ENCODE results near the gene MIR17HG. TPM values are rescaled to one million over a fixed set of nuclear protein-coding genes. Genes with fewer than 3 reads are reported as not detected.
A peak's percentile ranks its signal among the peaks of the same experiment; 100 is the strongest.

MIR17HG gene
- total RNA-seq, 1 experiment from 2014 or later = 9.1 TPM

GRCh38 chr13:91358387-91358782 is 10.9 kb downstream of the MIR17HG start:
- in situ Hi-C loops (cut with HindIII; ENCODE audit: low pct_unique_long_range_greater_than_20kb, low sequenced_read_pairs) = no loop called here
- no peak for DNase-seq (ENCODE audit: low read depth, low spot score)

- DNase-seq (ENCODE audit: low read depth, low spot score) = no peak
- in situ Hi-C loops (cut with HindIII; ENCODE audit: low pct_unique_long_range_greater_than_20kb, low sequenced_read_pairs) = no loop called here
These were observed 11.6 kb downstream of the MIR17HG start for GRCh38 chr13:91359111-91359510.

DNA sequence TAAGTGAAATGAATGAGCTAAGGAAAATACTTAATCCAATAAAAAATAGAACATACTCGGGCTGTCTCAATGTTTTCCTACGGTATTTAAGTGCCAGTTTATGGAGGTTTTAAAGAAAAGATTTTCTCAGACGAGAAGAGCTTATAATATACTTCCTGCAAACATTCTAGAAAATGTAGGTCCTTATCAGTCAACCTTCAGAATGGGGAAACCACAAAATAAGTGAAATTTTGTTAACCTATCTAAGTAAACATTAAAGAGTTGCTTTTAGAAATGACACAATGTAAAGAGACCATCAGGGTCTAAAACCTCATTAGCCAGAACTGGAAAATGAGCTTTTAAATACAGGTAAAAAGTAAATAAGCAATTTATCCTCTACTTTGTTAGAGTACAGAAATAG is 12.1 kb downstream of the MIR17HG start:
- DNase-seq (ENCODE audit: low read depth, low spot score) = no peak
- in situ Hi-C loops (cut with HindIII; ENCODE audit: low pct_unique_long_range_greater_than_20kb, low sequenced_read_pairs) = no loop called here

GRCh38 chr13:91360246-91360751 is 12.8 kb downstream of the MIR17HG start:
- in situ Hi-C loops (cut with HindIII; ENCODE audit: low pct_unique_long_range_greater_than_20kb, low sequenced_read_pairs) = no loop called here
- DNase-seq (ENCODE audit: low read depth, low spot score) = no peak

- DNase-seq (ENCODE audit: low read depth, low spot score) = no peak
- in situ Hi-C loops (cut with HindIII; ENCODE audit: low pct_unique_long_range_greater_than_20kb, low sequenced_read_pairs) = no loop called here
These were observed 14.3 kb downstream of the MIR17HG start for GRCh38 chr13:91361755-91362271.

- no peak for DNase-seq (ENCODE audit: low read depth, low spot score)
- in situ Hi-C loops (cut with HindIII; ENCODE audit: low pct_unique_long_range_greater_than_20kb, low sequenced_read_pairs) = no loop called here
These were observed 15.4 kb downstream of the MIR17HG start for GRCh38 chr13:91362908-91363307.

- no peak for DNase-seq (ENCODE audit: low read depth, low spot score)
- in situ Hi-C loops (cut with HindIII; ENCODE audit: low pct_unique_long_range_greater_than_20kb, low sequenced_read_pairs) = no loop called here
These were observed 20.6 kb downstream of the MIR17HG start for GRCh38 chr13:91368101-91368500.

DNA sequence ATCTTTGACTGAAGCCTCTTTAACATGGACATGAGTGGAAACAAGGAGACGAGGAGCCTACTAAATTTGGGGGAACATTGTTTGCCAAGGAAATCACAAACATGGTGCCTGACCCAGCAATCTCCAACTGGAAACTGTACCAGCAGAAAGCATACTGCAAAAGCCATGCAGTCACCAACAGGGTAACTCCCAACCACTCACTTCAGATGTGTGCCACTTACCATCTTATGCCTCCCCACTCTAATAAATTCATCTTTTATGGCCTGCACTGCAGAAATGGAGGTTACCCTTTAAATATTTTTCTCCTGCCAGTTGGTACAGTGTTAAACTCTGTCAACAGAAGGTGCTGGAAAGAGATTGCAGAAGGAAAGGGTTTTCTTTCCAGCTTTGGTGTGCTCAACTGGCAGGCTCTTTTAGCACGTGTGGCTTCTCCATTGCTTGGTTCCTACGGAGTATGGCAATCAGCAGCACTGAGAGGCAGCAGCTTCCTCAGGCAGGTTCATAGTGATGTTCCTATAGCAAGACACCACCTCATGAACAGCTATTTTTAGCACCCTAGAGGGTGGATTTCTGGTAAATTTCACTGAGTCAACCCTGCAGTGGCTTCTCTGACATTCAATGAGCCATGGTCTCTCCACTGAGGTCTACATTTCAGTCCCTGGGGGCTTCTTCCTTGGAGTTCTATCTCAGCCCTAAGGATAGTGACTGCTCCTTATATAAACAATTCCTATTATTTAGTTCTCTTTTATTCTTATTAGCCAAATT is 21.4 kb downstream of the MIR17HG start:
- no peak for DNase-seq (ENCODE audit: low read depth, low spot score)
- in situ Hi-C loops (cut with HindIII; ENCODE audit: low pct_unique_long_range_greater_than_20kb, low sequenced_read_pairs) = no loop called here

DNA sequence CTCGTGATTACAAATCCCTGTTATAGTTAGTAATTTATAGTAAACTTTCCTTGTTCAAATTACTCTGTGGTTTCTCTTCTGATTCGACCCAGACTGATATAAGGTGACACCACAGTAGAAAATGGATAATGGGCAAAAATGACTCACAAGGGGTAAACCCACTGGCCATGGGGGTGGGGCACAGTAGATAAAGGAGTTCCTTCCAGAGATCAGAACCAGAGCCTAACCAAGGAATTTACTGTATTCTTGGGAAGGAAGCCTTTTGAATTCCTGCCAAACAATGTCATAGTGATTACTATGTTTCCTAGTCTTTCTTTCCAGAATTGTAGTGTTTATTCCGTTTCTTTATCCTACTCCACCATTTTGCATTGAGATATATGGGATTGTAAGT is 21.9 kb downstream of the MIR17HG start:
- DNase-seq (ENCODE audit: low read depth, low spot score) = no peak

DNA sequence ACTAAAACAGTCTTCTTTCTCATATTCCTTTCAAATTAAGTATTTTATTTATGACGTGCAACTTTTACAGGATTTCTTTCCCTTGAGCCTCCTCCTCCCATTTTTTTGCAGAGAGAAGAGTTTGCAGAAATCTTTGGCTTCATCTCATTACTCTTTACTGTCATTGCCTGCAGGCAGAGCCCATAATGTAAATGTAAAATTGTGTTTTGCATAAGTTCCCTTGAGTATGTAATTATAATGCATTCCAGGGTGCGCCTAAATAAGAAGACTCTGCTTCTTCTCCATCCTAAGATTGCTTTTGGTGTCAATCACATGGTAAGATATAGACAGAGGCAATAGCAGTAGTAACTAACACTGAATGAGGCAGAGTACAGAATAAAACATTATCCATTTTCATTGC is 23.0 kb downstream of the MIR17HG start:
- in situ Hi-C loops (cut with HindIII; ENCODE audit: low pct_unique_long_range_greater_than_20kb, low sequenced_read_pairs) = no loop called here
- DNase-seq (ENCODE audit: low read depth, low spot score) = no peak

More for the DNA sequence above, 21.9 kb downstream of the MIR17HG start:
- in situ Hi-C loops (cut with HindIII; ENCODE audit: low pct_unique_long_range_greater_than_20kb, low sequenced_read_pairs) = no loop called here

- no peak for DNase-seq (ENCODE audit: low read depth, low spot score)
- in situ Hi-C loops (cut with HindIII; ENCODE audit: low pct_unique_long_range_greater_than_20kb, low sequenced_read_pairs) = no loop called here
These were observed 25.4 kb downstream of the MIR17HG start for GRCh38 chr13:91372911-91373310.

DNA sequence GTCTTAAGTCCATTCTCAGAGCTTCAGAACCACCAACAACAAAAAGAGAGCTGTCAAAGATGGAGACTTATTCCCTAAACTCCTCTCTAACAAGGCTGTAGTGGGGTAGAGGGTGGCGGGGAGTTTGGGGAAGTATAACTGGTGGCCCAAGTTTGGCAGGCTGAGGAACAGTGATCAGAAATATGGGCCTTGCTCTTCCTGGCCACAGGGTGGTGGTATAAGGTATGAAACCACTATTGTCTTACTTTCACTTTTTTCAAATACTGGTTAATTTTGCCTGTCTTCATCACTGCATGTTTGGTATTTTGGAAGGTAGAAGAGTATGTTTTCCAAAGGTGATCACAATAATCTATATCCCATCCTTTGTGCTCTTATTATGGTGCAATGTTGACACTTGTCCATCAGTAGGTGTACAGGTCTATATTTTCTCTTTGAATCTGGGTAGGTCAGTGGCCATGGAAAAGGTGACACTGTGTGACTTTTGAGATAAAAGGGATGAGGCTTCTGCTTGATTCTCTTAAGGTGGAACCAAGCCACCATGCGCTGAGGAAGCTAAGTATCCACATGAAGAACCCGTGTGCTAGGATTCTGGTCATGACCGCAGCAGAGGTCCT is 27.7 kb downstream of the MIR17HG start:
- in situ Hi-C loops (cut with HindIII; ENCODE audit: low pct_unique_long_range_greater_than_20kb, low sequenced_read_pairs) = no loop called here
- peak; percentile 50 for DNase-seq (ENCODE audit: low read depth, low spot score)

DNA sequence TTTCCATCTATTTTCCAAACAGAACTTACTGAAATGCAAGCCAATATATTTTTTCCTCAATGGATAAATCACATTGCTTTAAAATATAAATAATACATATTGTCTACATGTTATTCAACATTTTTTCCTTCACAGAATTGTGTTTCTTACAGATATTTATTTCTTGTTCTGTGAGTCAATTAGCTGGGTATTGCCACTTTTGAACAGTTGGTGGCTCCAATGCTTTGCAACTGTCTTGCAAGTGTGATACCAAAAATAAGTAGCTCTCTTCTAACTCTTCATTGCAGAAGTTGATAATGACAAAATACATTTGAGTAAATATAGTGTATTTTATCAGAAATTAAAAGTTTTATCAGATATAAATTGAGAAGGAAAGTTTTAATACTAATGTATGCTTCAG is 33.9 kb downstream of the MIR17HG start:
- DNase-seq (ENCODE audit: low read depth, low spot score) = peak; percentile 59
- in situ Hi-C loops (cut with HindIII; ENCODE audit: low pct_unique_long_range_greater_than_20kb, low sequenced_read_pairs) = no loop called here

- in situ Hi-C loops (cut with HindIII; ENCODE audit: low pct_unique_long_range_greater_than_20kb, low sequenced_read_pairs) = no loop called here
- DNase-seq (ENCODE audit: low read depth, low spot score) = no peak
These were observed 36.3 kb downstream of the MIR17HG start for GRCh38 chr13:91383836-91384235.

- DNase-seq (ENCODE audit: low read depth, low spot score) = peak; percentile 59
- in situ Hi-C loops (cut with HindIII; ENCODE audit: low pct_unique_long_range_greater_than_20kb, low sequenced_read_pairs) = no loop called here
These were observed 37.4 kb downstream of the MIR17HG start for GRCh38 chr13:91384896-91385295.

DNA sequence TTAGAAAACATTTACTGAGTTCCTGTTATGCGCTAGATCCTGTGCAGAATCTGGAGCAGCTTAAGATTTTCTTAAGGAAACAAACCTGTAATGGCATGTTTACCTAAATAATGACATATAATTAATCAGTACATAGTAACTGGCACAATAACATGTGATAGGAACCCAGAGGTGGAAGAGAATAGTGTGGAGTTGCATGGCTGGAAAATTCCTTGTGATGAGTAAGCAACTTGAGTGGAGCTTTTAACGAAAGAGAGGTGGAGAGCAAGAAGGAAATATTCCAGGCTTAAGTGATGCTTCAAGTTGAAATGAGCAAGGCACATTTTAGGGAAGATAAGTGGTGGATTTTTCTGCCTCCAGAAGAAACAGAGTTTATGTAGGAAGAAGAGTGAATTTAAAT is 41.7 kb downstream of the MIR17HG start:
- in situ Hi-C loops (cut with HindIII; ENCODE audit: low pct_unique_long_range_greater_than_20kb, low sequenced_read_pairs) = no loop called here
- no peak for DNase-seq (ENCODE audit: low read depth, low spot score)

DNA sequence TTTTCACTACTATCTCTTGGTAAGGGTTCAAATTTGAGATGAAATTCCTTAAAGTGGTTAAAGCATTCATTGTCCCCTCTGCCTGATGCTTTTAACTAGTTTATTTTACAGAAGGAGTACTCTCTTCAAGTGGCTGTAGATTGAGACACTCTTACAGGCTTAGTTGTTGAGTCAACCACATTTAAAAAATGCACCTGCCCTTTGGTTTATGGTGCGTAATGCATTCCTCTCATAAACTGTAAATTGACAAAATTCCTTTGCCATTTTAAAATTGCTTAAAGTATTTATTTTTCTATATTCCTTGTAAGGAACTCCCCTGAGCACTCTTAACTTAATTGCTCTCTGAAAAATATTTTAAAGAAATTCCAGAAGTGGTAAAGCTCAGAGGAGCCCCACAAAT is 50.1 kb downstream of the MIR17HG start:
- in situ Hi-C loops (cut with HindIII; ENCODE audit: low pct_unique_long_range_greater_than_20kb, low sequenced_read_pairs) = no loop called here
- no peak for DNase-seq (ENCODE audit: low read depth, low spot score)

- peak; percentile 51 for DNase-seq (ENCODE audit: low read depth, low spot score)
- in situ Hi-C loops (cut with HindIII; ENCODE audit: low pct_unique_long_range_greater_than_20kb, low sequenced_read_pairs) = no loop called here
These were observed 51.1 kb downstream of the MIR17HG start, which contains the start of gene GPC5 for GRCh38 chr13:91398413-91399188. GPC5 (plus strand) TSS chr13:91398621.
